ENCODE data around the gene DIO2.

GRCh38 chr14:80150301-80150700, 61.0 kb downstream of the DIO2 start:
- TF ChIP-seq ZC3H10 (CRISPR knock-in tag; IDR thresholded peaks at IDR 0.05) (no peak), OSR1 (CRISPR knock-in tag; IDR thresholded peaks at IDR 0.05) (no peak), ZNF565 (CRISPR knock-in tag; conservative IDR thresholded peaks at IDR 0.05; ENCODE audit: low read depth) (no peak), ZFP30 (CRISPR knock-in tag; IDR thresholded peaks at IDR 0.05) (no peak), CSDC2 (CRISPR knock-in tag; IDR thresholded peaks at IDR 0.05) (no peak), BACH2 (CRISPR knock-in tag; IDR thresholded peaks at IDR 0.05; ENCODE audit: borderline replicate concordance) (no peak), PPARA (CRISPR knock-in tag; IDR thresholded peaks at IDR 0.05; ENCODE audit: borderline replicate concordance) (no peak), ZNF8 (CRISPR knock-in tag; IDR thresholded peaks at IDR 0.05) (no peak)
- TF ChIP-seq, protein P1, sequence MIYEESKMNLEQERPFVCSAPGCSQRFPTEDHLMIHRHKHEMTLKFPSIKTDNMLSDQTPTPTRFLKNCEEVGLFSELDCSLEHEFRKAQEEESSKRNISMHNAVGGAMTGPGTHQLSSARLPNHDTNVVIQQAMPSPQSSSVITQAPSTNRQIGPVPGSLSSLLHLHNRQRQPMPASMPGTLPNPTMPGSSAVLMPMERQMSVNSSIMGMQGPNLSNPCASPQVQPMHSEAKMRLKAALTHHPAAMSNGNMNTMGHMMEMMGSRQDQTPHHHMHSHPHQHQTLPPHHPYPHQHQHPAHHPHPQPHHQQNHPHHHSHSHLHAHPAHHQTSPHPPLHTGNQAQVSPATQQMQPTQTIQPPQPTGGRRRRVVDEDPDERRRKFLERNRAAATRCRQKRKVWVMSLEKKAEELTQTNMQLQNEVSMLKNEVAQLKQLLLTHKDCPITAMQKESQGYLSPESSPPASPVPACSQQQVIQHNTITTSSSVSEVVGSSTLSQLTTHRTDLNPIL (CRISPR knock-in tag; IDR thresholded peaks at IDR 0.05; ENCODE audit: low read depth) = no peak

Data from SK-N-SH treated with all-trans-retinoic acid at 6 μM for 48 hours (cell line).